GM18868 (cell line): ENCODE data around the gene ATRAID.
A peak's percentile ranks its signal among the peaks of the same experiment; 100 is the strongest.

Source experiments
- ATAC-seq: cut with Tn5 transposase; IDR thresholded peaks from one replicate; pipeline ENCODE4 v1.9.1; 2021; ENCODE audit warnings: mild to moderate bottlenecking, moderate library complexity; ENCODE audit not compliant: unreplicated experiment

The ATRAID gene

GRCh38 chr2:27247893-27248292 lies 36.1 kb downstream of the ATRAID start:
- no peak for ATAC-seq

- no peak for ATAC-seq
Measured at GRCh38 chr2:27249159-27249890, 37.5 kb downstream of the ATRAID start.

- ATAC-seq: no peak
Measured at GRCh38 chr2:27249891-27250651, 38.2 kb downstream of the ATRAID start.

DNA sequence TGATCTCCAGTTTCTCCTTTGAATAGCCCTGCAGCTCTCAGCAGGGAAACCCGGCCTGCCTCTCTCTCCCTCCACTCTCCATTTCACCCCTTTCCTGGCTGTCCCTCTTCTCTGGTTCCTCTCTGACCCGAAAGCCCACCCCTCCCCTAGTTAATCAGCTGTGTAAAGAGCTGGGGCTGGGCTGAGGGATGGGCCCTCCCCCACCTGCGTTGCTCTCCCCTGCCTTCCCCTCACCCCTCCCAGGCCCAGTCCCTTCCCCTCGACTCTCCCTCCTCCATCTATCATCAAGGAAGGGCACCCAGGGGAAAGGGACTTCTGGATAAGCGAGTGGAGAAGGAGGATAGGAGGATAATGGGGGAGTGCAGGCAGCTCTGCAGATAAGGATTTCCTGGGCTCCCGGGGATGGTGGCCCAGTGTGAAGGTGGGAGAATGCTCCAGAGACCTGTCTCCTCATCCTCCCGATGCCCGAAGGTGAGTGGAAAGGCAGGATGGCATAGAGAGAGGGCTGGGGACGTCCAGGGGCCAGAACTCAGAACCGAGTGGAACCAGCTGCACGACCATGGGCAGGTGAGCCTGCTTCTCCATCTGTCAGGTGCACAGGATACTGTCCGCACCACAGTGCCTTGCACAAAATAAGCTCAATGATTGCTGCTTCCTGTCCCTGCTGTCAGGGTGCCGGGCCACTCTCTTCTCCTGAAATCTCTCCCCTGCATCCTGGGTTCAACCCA lies 39.0 kb downstream of the ATRAID start:
- ATAC-seq: no peak

GRCh38 chr2:27251766-27252165 lies 39.9 kb downstream of the ATRAID start:
- no peak for ATAC-seq

DNA sequence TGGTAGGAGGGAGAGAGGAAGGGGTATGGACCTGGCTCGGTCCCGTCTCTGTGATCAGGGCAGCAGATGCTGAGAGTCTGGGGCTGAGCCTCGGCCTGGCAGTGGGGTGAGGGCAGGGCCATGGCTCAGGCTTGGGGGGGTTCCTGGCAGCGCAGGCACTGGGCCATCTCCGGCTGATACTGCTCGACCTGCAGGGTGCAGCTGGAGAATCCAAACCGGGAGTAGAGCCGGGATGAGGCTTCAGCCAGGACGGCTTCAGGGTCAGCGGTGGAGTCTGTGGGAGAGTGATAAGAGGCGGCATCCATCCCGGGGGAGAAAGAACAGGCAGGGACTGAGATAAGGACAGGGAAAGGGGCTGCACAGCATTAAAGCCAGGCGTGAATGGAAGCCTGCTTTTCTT lies 43.3 kb downstream of the ATRAID start:
- ATAC-seq: no peak

- no peak for ATAC-seq
Measured at GRCh38 chr2:27255660-27256059, 43.8 kb downstream of the ATRAID start.

DNA sequence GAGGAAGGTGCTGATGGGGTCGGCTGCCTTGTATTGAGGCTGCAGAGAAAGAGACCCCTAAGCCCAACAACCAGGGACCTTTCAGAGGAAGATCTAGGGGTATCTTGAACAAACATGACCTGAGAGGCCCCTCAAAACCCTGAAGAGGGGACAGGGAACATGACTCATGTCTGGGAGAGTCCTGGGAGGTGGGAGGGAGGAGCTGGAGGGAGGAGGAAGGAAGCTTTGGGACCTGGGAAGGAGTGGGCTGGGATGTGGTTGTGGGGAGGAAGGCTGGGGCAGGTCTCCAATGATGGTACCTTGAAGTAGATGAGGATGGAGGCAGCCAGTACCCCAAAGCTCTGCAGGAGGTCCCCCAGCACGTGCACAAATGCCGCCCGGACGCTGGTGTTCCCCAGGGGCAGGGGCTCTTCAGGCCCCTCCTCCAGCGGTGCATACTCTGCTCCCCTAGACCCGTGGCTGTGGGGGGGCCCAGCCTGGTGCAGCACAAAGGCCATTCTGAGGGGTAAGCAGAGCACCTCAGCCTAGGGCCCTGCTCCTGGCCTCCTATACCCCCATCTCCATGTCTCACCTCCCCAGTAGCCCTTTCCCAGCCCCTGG lies 45.1 kb downstream of the ATRAID start:
- no peak for ATAC-seq

GRCh38 chr2:27258051-27258450 lies 46.2 kb downstream of the ATRAID start:
- ATAC-seq: no peak

DNA sequence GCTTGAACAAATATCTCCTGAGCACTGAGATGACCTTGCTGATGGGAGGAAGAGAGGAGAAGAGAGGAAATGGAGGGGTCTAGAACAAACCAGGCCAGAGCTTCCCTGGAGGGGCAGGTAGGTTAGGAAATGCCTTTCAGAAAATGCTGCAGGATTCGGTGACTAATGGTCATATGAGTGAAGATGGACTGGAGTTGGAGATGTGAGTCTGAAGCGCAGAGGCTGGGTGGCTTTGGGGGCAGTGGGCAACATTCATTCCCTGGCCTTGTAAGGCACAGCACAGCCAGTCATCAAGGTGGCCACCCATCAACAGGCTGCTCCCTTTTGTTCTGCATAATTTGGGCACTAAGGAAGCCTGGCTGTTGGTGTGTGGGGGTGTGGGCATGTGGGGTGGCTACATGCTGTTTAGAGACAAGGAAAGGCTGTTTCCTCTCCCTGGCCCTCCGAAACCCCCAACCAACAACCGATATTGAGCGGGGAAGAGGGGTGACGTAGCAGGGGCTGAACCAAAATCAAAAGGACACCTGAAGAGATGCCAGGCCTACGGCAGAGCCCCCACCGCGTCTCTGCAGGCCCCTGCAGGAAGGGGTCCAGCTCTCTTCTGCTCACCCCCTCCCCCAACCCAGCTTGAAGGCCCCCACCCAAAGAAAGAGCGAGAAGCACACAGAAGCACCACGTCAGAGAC lies 49.5 kb downstream of the ATRAID start:
- no peak for ATAC-seq

DNA sequence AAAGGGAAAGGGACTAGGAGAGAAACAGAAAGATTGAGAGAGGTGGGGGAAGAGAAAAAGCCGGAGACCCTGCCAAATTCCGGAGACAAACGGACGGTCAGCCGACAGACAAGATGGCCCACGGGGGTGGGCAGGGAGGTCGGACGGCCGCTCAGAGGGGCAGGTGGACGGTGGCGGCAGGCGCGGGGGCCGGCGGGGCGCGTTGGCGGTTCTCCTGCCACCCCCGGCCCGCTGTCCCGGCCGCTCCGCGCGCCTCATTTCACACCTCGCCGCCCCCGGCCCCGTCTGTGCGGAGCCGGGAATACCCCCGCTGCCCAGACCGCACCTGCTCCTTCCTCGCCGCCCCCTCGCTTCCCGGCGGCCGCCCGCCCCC lies 50.1 kb downstream of the ATRAID start:
- no peak for ATAC-seq

- peak; percentile 45 for ATAC-seq
Measured at GRCh38 chr2:27262379-27263286, 50.8 kb downstream of the ATRAID start, which contains the start of gene SLC30A3. Gene SLC30A3 (minus strand): TSS chr2:27263047. CDS start chr2:27262906, 141 bp downstream.

GRCh38 chr2:27263287-27264252 lies 51.7 kb downstream of the ATRAID start:
- no peak for ATAC-seq

- no peak for ATAC-seq
Measured at GRCh38 chr2:27264253-27264752, 52.5 kb downstream of the ATRAID start.

DNA sequence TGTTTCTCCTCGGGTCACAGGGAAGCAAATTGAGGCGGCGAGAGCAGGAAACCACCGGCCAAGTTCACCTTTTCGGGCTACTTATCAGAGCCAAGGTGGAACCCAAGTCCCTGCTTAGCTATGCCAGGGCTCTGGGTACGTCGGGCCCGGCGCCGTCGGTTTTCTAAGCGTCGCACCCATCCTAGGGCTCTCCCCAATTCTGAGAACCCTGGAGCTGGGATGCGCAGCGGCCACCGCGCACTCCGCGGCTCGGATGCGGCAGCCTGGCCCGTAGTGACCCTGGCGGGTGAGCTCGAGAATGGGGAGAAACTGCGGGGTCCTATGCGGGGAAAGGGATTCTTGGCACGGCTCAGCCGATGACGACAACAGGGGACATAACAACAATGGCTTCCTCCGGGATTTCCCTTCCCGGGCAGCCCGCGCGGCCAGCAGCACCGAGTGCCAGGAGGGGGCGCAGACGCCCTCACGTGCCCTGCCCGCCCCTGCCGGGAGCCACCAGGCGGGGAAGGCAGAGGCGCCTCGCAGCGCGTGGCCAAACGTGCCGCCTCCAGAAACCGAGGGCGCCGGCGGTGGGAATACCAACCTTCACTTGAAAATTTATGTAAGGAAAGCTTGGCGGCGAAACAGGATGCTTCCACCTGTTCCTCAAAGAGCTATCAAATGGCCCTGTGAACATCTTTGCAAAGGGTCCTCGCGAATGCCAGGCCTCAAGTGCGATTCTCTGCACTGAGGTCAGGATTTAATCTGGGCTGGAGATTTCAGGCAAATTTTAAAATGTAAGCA lies 53.1 kb downstream of the ATRAID start:
- ATAC-seq: no peak

DNA sequence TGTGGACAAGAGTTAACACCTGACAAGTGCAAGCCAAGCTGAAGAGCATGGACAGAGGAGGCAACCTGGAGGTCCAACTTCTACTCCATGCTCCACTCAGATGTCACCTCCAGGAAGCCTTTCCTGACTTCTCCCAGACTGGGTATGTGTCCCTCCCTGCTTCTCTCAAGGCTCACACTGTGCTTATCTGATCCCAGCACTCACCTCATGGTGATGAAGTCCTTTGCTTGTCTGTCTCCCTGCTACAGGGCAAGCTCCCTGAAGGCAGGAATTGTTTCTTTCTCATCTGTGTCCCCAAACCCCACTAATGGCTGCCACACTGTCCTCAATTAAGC lies 53.7 kb downstream of the ATRAID start:
- ATAC-seq: no peak
